ENCODE data around the gene SPECC1.

SPECC1 gene

GRCh38 chr17:20040216-20040615 is 31.1 kb downstream of the SPECC1 start:
- Histone ChIP-seq H3K4me3 (replicated peaks; ENCODE audit: insufficient read depth, low read length) (no peak overlapping the region), H3K27me3 (ENCODE audit: insufficient read depth, poor library complexity, severe bottlenecking) (no peaks in the 10 kb centered on the region), H3K27ac (replicated peaks) (no peak overlapping the region)
- no peak for TF ChIP-seq GABPA (IDR thresholded peaks at IDR 0.05; ENCODE audit: low read depth)
- DNase-seq (ENCODE audit: low read depth in 1 of 2, low spot score in 1 of 2), result no peak

GRCh38 chr17:20043021-20043420 is 33.9 kb downstream of the SPECC1 start:
- H3K27me3 ChIP-seq (ENCODE audit: insufficient read depth, poor library complexity, severe bottlenecking), result no peaks in the 10 kb centered on the region
- H3K4me3 ChIP-seq (replicated peaks; ENCODE audit: insufficient read depth, low read length), result no peak overlapping the region
- no peak for DNase-seq (ENCODE audit: low read depth in 1 of 2, low spot score in 1 of 2)
- no peak for TF ChIP-seq GABPA (IDR thresholded peaks at IDR 0.05; ENCODE audit: low read depth)
- TF ChIP-seq, protein P1, sequence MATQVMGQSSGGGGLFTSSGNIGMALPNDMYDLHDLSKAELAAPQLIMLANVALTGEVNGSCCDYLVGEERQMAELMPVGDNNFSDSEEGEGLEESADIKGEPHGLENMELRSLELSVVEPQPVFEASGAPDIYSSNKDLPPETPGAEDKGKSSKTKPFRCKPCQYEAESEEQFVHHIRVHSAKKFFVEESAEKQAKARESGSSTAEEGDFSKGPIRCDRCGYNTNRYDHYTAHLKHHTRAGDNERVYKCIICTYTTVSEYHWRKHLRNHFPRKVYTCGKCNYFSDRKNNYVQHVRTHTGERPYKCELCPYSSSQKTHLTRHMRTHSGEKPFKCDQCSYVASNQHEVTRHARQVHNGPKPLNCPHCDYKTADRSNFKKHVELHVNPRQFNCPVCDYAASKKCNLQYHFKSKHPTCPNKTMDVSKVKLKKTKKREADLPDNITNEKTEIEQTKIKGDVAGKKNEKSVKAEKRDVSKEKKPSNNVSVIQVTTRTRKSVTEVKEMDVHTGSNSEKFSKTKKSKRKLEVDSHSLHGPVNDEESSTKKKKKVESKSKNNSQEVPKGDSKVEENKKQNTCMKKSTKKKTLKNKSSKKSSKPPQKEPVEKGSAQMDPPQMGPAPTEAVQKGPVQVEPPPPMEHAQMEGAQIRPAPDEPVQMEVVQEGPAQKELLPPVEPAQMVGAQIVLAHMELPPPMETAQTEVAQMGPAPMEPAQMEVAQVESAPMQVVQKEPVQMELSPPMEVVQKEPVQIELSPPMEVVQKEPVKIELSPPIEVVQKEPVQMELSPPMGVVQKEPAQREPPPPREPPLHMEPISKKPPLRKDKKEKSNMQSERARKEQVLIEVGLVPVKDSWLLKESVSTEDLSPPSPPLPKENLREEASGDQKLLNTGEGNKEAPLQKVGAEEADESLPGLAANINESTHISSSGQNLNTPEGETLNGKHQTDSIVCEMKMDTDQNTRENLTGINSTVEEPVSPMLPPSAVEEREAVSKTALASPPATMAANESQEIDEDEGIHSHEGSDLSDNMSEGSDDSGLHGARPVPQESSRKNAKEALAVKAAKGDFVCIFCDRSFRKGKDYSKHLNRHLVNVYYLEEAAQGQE (IDR thresholded peaks at IDR 0.05; ENCODE audit: insufficient replicate concordance, low read depth), result no peak
- no peak for TF ChIP-seq SPI1 (IDR thresholded peaks at IDR 0.05; ENCODE audit: borderline replicate concordance, low read depth)
- TF ChIP-seq POLR2AphosphoS5 (IDR thresholded peaks at IDR 0.05; ENCODE audit: low read depth), result no peak
- TF ChIP-seq, protein P2, sequence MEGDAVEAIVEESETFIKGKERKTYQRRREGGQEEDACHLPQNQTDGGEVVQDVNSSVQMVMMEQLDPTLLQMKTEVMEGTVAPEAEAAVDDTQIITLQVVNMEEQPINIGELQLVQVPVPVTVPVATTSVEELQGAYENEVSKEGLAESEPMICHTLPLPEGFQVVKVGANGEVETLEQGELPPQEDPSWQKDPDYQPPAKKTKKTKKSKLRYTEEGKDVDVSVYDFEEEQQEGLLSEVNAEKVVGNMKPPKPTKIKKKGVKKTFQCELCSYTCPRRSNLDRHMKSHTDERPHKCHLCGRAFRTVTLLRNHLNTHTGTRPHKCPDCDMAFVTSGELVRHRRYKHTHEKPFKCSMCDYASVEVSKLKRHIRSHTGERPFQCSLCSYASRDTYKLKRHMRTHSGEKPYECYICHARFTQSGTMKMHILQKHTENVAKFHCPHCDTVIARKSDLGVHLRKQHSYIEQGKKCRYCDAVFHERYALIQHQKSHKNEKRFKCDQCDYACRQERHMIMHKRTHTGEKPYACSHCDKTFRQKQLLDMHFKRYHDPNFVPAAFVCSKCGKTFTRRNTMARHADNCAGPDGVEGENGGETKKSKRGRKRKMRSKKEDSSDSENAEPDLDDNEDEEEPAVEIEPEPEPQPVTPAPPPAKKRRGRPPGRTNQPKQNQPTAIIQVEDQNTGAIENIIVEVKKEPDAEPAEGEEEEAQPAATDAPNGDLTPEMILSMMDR (IDR thresholded peaks at IDR 0.05; ENCODE audit: insufficient read depth, low read length), result no peak
- no peak overlapping the region for H3K27ac ChIP-seq (replicated peaks)

DNA sequence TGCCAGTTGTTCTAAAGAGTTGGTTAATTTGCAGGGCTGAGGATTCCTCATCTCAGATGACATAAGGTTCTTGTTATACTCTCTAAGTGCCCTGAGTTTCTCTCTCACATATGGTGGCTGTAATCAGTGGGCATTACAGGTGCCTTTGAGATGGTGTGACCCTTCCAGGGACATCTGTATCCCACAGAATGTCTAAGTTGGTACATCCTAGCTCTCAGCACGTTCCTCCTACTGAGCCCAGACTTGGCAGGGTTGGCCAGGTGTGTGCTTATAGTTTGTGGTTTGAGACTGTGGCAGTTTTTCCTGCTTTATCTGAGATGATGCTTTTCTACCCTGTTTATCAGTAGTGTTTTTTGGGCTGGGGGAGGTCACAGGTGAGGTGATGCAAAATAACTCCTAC is 36.3 kb downstream of the SPECC1 start:
- Histone ChIP-seq H3K4me3 (replicated peaks; ENCODE audit: insufficient read depth, low read length) (no peak overlapping the region), H3K27ac (replicated peaks) (no peak overlapping the region), H3K27me3 (ENCODE audit: insufficient read depth, poor library complexity, severe bottlenecking) (no peaks in the 10 kb centered on the region)
- no peak for DNase-seq (ENCODE audit: low read depth in 1 of 2, low spot score in 1 of 2)
- TF ChIP-seq SPI1 (IDR thresholded peaks at IDR 0.05; ENCODE audit: borderline replicate concordance, low read depth) (no peak), GABPA (IDR thresholded peaks at IDR 0.05; ENCODE audit: low read depth) (no peak), POLR2AphosphoS5 (IDR thresholded peaks at IDR 0.05; ENCODE audit: low read depth) (no peak)
- TF ChIP-seq, protein P2 (IDR thresholded peaks at IDR 0.05; ENCODE audit: insufficient read depth, low read length), result no peak
- TF ChIP-seq, protein P1 (IDR thresholded peaks at IDR 0.05; ENCODE audit: insufficient replicate concordance, low read depth), result no peak

- no peaks in the 10 kb centered on the region for H3K27me3 ChIP-seq (ENCODE audit: insufficient read depth, poor library complexity, severe bottlenecking)
- no peak overlapping the region for H3K27ac ChIP-seq (replicated peaks)
- H3K4me3 ChIP-seq (replicated peaks; ENCODE audit: insufficient read depth, low read length), result no peak overlapping the region
- TF ChIP-seq, protein P2 (IDR thresholded peaks at IDR 0.05; ENCODE audit: insufficient read depth, low read length), result no peak
- no peak for TF ChIP-seq GABPA (IDR thresholded peaks at IDR 0.05; ENCODE audit: low read depth)
- TF ChIP-seq POLR2AphosphoS5 (IDR thresholded peaks at IDR 0.05; ENCODE audit: low read depth), result no peak
- TF ChIP-seq, protein P1 (IDR thresholded peaks at IDR 0.05; ENCODE audit: insufficient replicate concordance, low read depth), result no peak
- TF ChIP-seq SPI1 (IDR thresholded peaks at IDR 0.05; ENCODE audit: borderline replicate concordance, low read depth), result no peak
- DNase-seq (ENCODE audit: low read depth in 1 of 2, low spot score in 1 of 2), result no peak
These were observed 37.5 kb downstream of the SPECC1 start for GRCh38 chr17:20046629-20047028.

All from HL-60 (cell line).